Stimulated activated CD4-positive, alpha-beta T cell treated with anti-CD3 and anti-CD28 coated beads, TNF-alpha, amount 100 ng/mL, for 4 hours (primary cell): ENCODE results near the gene SUMO3.

Experiments
- DNase-seq, 3 experiments: peaks; one replicate each; pipeline ENCODE4 v3.0.0-alpha.2; 2020; ENCODE audit warnings: low read depth in 3 of 3

SUMO3 gene

DNA sequence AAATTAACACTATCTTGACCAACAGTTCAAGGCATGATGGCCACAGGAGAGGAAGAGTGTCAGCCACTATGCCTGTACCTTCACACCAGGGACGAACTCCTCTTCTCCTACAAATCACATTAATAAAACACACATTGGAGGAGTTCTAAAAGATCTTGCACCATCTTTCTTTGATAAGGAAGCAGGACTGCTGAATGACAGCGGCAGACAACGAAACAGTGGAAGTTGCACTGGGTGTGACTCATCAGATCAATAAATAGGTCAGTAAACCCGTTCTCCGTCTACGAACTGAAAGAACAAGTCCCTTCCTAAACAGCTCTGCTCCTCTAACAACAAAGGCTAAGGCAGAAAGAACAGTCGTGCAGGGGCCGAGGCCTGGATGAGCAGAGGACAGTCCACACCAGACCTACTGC, 39.4 kb downstream of the SUMO3 start:
- no peak for DNase-seq

DNA sequence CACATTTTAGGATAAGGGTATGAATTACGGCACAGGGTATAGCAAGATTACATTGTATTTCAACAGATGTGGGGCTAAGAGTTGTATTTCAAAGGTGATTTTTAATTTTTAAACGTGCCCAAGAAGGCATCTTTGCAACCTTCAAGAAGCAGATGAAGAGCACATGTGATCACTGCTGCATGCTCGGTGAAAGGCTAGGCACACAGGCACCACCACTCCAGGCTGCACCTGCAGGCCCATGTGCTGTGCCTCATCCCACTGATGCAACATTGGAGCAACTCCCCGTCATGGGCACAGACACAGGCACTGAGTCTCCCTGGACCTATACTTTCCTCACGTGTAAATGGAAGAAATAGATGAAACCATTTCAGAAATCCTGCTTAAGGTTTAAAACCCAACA, 39.8 kb downstream of the SUMO3 start:
- DNase-seq: no peak

DNA sequence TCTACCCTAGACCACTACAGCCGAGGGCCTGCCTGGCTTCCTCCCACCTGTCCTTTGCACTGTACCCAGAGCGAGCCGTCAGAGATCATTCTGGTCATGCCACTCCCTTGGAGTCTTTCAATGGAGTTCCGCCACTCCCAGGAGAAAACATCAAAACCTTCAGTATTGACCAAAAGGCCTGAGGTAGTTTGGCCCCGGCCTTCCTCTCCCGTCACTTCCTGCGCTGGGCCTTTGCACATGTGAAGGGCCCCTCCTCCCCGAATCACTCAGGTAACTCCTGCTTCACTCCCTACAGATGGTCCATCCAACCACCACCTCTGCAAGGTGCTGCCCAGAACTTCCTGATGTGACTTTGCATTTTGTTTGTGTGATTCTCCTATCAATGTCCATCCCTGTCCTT, 42.9 kb downstream of the SUMO3 start:
- DNase-seq: no peak

DNA sequence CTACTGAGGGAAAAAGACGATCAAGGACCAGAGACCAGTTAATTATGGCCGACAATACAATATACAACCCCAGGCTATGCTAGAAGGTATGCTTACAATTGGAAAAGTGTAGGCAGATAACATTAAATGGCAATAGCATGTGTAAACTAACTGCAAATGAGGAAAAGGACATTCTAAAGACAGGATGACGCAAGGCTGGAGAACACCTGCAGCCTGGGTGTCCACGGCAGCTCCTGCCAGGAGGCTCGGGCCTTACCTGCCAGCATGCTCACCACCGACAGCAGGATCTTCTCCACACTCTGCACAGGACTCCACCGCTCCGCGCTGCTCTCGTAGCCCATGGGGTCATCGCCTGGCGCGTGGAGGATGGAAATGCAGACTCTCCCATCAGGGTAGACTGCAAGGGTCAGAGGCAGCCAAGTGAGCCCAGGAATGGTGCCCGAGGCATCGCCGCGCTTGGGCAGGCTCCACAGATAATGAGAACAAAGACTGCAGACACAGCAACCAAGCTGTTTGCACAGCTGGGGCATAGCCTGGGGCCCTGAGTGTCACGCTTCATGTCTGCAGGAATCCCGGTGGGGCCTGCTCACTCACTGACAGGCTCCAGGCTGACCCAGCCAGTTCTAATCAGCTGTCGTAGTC, 44.5 kb downstream of the SUMO3 start:
- no peak for DNase-seq

DNA sequence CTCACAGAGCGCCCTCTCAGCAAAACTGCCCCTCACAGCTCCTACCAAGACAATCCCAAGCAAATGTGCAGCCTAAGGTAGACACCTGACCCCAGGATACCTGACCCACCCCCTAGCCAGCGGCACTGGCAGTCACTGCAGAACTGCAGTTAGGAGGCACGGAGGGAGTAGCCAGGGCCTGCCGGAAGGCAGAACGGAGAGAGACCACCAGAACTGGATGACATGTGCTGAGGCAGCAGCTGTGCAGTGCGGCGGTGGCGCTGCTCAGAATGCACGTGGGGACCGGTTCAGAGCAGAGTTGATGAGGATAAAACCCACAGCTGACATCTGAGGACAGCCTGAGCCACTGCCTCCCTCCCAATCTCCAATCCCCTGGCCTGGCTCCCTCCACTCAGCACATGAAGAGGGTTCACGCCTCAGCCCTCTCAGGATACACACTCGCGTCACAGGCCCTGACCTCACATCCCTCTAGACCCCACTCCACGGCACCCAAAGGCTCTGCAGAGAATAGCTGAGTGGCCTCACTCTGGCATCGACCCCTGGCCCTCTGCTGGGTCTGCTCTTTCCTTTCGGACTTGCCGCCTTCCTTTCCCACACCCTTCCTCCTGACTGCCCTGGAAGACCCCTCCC, 45.9 kb downstream of the SUMO3 start:
- no peak for DNase-seq

DNA sequence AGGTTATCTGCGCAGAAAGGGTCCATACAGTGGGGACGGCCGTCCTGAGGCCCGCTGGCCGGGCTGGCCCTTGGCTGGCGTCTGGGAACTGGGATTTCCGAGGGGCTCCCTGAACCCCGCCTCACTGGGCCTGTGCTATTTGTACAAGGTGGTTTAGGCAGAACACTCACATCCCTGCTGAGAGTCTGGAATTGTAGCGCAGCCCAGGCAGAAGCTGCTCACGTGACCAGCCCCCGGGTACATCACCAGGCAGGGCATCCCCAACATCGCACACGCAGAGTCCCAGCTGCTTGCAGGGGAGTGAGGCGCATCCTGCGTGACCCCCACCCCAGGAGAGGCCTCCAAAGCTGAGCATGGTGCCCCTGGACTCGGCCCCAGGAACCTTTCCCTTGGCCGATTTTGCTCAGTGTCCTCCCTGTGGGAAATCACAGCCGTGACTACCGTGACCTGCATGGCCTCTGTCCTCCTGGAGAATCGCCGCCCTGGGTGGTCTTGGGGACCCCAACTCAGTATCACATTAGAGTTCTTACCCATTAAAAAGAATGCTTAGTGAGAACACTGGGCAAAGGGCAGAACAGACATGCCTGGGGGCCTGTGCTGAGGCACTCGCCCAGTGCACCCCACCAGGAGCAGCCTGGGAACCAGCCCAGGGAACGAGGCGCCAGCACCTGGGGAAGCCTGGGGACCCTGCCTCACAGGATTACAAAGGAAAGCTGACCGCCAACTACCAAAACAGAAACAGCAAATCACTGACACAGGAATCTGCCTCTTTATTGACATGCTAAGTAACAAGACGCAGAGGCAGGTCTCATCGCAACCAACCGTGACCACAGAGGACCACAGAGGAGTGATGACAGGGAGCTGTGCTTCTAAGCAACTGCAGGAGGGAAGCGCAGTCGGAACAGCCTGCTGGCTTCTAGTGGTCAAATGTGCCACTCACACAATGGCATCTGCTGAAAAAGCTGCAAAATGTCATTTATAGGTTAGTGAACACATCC, 49.7 kb downstream of the SUMO3 start:
- DNase-seq: no peak

DNA sequence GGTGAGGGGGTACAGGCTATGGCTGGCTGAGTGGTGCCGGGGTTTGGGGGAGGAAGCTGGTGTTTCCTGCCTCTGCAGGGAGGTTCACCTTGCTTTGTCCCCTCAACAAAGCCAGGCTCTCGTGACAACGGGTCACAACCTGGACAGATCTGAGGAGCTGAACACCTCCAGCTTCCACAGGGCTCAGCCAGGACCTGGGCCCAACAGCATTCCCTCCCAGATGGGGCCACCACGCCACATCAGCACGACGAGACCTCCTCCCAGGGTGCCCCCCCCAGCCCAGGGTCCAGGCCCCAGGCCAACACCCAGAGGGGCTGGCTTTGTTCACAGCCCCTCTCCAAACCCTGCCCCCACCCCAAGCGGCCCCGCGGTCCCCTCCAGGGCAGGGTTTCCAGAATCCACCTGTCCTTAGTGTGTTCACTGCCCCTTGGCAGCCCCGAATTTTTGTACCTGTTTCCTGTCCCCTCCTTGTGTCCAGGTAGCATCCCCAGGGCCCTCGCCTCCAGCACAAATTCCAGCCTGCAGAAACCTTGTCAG, 51.0 kb downstream of the SUMO3 start:
- no peak for DNase-seq

DNA sequence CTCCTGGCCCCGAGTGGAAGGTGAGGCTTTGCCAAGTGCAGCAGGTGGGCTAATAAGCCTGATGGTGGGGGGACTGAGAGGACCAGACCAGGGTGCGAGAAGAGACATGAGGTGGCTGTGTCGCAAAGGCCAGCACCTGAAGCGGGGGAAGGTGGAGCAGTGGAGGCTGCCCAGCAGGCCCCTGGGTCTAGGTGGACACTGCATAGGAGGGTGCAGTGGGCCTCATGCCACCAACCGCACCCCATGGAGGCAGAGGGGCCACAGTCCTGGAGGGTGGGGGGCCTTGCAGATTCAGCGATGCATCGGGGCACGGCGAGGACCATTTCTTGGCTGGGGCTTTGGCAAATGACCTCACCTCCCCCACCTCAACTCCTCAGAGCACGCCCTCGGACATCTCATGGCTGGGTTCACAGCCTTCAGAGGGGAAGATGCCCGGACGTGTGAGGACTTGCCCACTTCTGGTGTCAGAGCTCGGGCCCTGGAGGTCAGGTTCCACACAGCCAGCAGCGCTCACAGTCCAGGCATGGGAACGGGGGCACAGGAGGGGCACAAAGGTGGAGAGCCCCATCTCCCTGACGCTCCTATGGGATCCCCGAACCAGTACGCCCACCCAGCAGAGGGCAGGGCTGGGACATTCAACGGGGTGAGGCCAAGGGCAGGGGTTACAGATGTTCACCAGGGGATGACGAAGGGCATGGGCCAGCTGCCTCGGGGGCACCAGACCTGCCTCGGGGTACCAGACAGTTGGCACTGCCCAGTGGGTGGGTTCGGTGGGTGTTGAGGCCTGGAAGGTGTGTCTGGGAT, 51.6 kb downstream of the SUMO3 start:
- DNase-seq: no peak

DNA sequence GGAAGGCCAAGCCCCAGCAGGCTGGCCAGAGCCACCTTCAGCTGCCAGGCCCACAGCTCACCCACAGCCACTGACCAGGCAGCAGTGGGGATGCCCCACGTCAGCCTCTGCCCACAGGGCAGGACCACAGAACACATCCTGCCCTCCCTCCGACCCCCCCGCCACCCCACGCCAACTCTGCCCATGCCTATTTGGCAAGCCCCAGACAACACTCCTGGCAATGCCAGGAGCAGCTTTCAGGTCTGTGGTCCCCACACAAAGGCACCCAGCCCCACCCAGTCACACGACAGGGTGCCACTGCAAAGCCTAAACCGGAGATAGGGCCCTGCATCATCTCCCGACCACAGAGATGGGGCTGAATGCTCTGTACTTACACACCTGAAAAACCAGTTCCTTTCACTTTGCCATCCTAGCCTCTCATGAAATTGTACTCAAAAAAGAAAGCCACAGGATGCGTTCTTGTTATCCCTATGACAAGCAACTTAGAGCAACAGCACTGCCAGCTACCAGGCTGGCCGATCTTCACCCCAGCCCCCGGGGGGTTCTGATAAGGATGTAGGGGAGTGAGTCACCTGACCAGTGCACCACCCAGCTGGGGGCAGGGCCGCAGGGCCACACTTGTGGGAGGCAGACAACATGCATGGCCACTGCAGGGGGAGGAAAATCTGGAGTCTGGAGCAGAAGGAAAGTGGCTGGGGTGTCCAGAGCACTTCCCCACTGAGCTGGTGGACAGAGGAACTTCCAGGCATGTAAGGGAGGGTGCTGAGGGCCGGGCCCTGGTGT, 52.4 kb downstream of the SUMO3 start:
- DNase-seq: no peak

DNA sequence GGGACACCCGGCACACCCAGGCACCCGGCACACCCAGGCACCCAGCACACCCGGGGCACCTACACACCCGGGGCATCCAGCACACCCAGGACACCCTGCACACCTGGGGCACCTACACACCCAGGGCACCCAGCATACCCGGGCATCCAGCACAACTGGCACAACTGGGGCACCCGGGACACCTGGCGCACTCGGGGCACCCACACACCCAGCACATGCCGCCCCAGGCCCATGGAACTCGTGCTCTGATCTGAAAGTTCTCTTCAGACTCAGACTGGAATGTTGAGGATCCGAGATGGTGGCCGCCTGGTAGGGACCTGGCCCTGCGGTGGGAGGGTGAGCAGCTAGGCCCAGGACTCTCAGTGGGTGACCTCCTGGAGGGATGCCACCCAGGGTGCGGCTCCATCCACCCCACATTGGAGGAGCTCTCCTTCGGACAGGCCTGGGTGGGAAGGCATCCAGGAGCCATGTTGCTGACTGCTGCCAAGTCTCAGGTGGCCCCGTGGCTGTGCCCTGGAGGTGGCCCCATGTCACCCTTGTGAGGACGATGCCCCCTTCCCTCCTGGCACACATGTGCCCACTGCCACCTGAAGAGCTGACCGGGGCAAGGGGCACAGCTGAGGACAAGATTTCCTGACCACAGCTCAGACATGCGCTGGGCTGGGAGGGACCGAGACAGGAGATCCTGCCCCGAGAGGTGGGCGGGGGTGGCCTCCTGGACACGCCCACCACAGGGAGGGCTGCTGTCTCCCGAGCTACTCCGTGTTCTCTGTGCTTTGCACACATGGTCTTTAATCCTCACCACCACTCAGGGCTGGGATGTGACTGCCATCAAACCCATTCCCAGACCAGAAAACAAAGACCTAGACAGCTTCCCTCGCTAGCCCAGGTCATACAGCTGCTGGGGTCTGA, 53.3 kb downstream of the SUMO3 start:
- DNase-seq: no peak

DNA sequence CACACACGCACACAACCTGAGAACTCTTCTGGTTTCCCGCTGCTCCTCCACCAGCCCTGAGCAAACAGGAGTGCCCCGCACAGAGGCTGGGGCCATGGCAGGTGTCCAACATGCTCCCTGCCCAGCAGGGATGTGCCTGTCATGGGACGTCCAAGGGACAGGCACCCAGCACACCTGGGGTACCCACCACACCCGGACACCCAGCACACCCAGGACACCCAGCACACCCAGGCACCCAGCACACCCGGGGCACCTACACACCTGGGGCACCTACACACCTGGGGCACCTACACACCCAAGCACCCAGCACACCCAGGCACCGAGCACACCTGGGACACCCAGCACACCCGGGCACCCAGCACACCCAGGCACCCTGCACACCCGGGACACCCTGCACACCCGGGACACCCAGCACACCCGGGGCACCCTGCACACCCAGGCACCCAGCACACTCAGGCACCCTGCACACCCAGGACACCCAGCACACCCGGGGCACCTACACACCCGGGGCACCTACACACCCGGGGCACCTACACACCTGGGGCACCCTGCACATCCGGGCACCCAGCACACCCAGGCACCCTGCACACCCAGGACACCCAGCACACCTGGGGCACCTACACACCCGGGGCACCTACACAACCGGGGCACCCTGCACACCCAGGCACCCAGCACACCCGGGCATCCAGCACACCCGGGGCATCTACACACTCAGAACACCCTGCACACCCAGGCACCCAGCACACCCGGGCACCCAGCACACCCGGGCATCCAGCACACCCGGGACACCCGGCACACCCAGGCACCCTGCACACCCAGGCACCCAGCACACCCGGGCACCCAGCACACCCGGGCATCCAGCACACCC, 54.2 kb downstream of the SUMO3 start:
- DNase-seq: no peak

DNA sequence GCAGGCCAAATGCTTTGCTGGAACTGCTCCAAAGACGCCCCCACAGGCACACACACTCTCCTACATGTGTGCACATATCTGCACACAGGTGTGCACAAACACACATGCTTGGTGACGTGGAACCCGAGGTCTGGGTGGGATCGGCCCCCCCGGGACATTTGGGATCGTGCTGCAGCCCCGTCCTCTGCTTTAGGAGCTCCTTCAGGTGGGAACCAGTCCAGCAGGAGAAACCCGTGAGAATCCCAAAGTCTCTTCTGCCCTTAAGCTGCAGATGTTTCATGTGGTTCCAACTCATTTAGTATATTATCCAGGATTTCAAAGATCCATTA, 54.8 kb downstream of the SUMO3 start:
- no peak for DNase-seq

DNA sequence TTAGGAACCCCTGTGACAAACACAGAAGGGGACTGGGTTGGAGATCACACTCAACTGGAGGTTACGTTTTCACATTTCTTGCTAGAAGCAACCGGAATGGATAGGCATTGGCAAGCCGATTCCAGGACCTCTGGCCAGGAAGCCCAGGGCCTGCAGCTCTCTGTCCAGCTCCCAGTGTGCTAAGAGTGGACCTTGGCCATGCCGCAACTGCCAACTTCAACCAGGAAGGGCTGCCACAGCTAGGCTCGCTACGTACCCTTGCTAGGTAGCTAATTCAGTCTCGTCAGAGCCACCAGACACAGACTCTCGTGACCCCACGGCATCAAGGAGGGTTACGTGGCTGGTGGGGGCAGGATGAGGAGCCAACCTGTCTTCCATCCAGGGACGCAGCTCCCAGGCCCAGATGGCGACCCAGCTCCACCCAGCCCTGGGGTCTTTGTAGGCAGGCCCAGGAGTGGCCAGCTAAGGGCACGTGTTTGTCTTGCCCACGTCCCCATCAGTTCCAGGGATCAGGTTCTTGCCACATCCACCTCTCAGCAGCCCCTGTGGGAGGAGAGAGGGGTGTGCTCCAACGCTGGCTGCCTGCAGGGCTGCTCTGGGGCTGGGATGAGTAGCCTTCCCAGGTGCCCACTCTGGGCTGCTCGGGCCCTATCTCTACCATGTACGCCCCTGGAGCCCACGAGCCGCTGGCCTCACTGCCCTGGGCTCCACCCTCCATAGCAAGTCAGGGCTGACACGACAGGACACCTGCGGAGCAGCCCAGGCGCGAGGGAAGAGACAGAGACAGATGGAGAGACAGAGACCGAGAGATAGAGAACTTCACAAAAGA, 55.4 kb downstream of the SUMO3 start:
- no peak for DNase-seq

DNA sequence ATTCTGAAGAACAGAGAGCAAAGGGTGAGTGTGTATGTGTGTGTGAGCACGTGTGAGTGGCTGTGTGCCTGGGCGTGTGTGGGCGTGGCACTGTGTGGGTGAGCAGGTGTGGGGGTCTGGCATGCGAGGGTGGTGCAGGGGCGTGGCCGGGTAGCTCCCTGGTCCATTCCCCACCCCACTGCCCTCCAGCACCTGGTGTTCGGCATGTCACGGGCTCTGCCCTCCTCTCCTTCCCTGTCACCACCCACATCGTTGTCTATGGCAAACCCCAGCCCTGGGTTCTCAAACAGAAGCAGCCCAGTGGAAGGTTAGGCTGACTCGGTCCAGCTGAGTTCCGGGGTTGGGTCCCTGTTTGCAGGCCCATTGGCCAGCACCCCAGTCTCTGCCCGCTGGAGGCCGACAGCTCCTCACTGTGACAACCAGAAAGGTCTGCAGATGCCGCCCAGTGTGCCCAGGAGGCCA, 56.1 kb downstream of the SUMO3 start:
- no peak for DNase-seq

DNA sequence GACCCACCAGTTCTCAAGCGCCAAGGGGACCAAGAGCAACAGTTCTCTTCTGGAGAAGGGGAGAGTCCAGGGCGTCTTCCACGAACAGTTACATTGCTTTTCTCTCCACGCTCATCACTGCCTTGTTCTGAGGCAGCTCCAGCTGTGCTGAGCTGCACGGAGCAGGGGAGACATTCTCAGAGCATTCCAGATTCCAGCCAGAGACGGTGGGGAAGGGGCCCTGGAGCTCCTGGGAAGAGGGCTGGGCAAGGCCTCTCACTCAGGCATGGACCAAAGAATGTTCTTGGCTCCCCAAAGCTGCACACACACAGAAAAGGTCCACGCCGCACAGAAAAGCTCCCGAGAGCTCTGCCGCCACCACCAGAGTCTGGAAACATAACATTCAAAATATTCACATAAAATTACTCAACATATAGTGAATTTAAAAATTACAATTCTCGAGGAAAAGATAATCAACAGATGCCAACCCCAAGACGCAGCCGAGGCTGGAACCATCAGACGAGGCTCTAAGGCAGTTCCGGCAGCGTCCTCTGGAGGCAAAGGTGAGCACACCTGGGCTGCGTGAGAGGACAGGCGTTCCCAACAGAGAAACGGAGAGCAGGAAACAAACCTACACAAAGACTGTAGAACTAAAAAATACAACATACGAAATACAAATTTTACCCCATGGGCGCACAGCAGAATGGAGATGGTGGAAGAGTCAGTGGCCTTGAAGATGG, 56.7 kb downstream of the SUMO3 start:
- no peak for DNase-seq

DNA sequence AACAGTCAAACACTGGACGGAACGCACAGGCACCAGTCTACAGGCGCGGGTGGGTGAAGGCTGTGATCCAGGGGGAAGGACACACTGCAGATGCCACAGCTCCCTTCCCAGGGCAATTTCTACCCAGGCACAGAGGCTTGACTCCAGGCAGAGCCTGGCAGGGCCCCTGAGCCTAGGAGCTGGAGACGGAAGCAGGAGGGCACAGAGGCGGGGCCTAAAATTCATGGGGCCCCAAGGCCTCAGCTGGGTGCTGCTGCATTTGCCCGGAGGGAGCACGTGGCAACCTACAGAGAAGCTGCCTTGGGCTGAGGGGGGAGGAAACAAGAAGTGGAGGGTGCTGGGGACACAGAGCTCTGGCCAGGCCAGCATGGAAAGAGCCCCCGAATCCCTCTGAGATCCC, 57.5 kb downstream of the SUMO3 start:
- DNase-seq: no peak

DNA sequence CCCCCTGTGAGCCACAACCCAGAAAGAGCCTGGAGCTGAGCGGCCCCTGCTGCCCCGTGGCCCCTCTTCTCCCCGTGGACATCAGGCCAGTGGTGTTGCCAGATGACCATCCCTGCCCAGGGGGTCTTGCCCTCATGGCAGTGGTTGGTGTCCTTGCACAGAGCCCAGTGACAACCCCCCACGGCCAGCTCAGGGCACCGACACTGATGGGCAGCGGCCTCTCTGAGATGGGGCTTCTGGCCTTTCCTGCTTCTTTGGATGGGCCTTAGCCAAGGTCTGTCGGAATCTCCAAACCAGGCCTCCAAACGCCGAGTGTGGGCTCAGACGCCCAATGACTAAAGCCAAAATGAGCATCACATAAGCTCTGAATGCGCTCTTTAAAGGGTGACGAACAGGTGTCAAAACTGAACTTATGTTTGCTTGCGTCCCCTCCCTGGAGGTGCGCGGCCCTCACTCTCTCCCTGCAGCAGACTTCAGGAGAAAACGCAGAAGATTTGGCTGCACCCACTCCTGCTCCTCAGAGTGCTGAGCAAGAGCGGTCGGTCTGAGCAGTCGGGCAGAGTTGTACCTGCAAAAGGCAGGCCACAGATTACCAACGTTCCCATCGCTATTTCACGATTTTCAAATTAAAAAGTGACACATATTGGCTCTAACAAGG, 58.1 kb downstream of the SUMO3 start:
- DNase-seq: no peak
